Measurements from ENCODE around the gene CGNL1.
A peak's percentile ranks its signal among the peaks of the same experiment; 100 is the strongest.

The CGNL1 gene

GRCh38 chr15:57422113-57422754 is 45.9 kb downstream of the CGNL1 start:
- DNase-seq (ENCODE audit: low spot score), result no peak

- DNase-seq (ENCODE audit: low spot score), result no peak
Observed at GRCh38 chr15:57423599-57424140, 47.4 kb downstream of the CGNL1 start.

GRCh38 chr15:57424628-57425405 is 48.5 kb downstream of the CGNL1 start:
- no peak for DNase-seq (ENCODE audit: low spot score)

- DNase-seq (ENCODE audit: low spot score), result no peak
Observed at GRCh38 chr15:57425842-57426241, 49.5 kb downstream of the CGNL1 start.

- DNase-seq (ENCODE audit: low spot score), result no peak
Observed at GRCh38 chr15:57427367-57427821, 51.1 kb downstream of the CGNL1 start.

- DNase-seq (ENCODE audit: low spot score), result no peak
Observed at GRCh38 chr15:57432141-57432741, 55.9 kb downstream of the CGNL1 start.

GRCh38 chr15:57436166-57436565 is 59.9 kb downstream of the CGNL1 start:
- DNase-seq (ENCODE audit: low spot score), result no peak

GRCh38 chr15:57436961-57437360 is 60.7 kb downstream of the CGNL1 start:
- no peak for DNase-seq (ENCODE audit: low spot score)

- no peak for DNase-seq (ENCODE audit: low spot score)
Observed at GRCh38 chr15:57437564-57437963, 61.3 kb downstream of the CGNL1 start.

GRCh38 chr15:57438166-57438565 is 61.9 kb downstream of the CGNL1 start:
- no peak for DNase-seq (ENCODE audit: low spot score)

- DNase-seq (ENCODE audit: low spot score), result no peak
Observed at GRCh38 chr15:57439128-57440027, 63.1 kb downstream of the CGNL1 start.

- DNase-seq (ENCODE audit: low spot score), result no peak
Observed at GRCh38 chr15:57440167-57440566, 63.9 kb downstream of the CGNL1 start.

- peak; percentile 29 for DNase-seq (ENCODE audit: low spot score)
Observed at GRCh38 chr15:57440799-57441198, 64.5 kb downstream of the CGNL1 start.

GRCh38 chr15:57442335-57442734 is 66.0 kb downstream of the CGNL1 start:
- DNase-seq (ENCODE audit: low spot score), result no peak

- no peak for DNase-seq (ENCODE audit: low spot score)
Observed at GRCh38 chr15:57443486-57443885, 67.2 kb downstream of the CGNL1 start.

GRCh38 chr15:57444877-57445513 is 68.7 kb downstream of the CGNL1 start:
- DNase-seq (ENCODE audit: low spot score), result no peak

GRCh38 chr15:57445872-57446271 is 69.6 kb downstream of the CGNL1 start:
- DNase-seq (ENCODE audit: low spot score), result no peak

GRCh38 chr15:57446393-57446792 is 70.1 kb downstream of the CGNL1 start:
- DNase-seq (ENCODE audit: low spot score), result no peak

- no peak for DNase-seq (ENCODE audit: low spot score)
Observed at GRCh38 chr15:57451555-57451954, 75.2 kb downstream of the CGNL1 start.

GRCh38 chr15:57452090-57452754 is 75.9 kb downstream of the CGNL1 start:
- DNase-seq (ENCODE audit: low spot score), result no peak

GRCh38 chr15:57455929-57456328 is 79.6 kb downstream of the CGNL1 start:
- no peak for DNase-seq (ENCODE audit: low spot score)

All from NAMALWA (cell line).